DOHH2 (cell line): Measurements from ENCODE around the gene ACP6.

Experiments
- CTCF ChIP-seq: fragments of 200-600 bp; sonication (generic); IDR thresholded peaks from one replicate; pipeline ENCODE4 v1.5.1; 2014; ENCODE audit warnings: antibody characterized with exemption, mild to moderate bottlenecking, low read depth, low read length; ENCODE audit not compliant: poor library complexity, severe bottlenecking
- EZH2phosphoT487 ChIP-seq: fragments of 200-600 bp; sonication (generic); IDR thresholded peaks from 2 replicates; pipeline ENCODE4 v1.6.1; 2017; ENCODE audit warnings: borderline replicate concordance, mild to moderate bottlenecking, antibody characterized with exemption, low read length, moderate library complexity, mixed read lengths

- TF ChIP-seq CTCF: no peak
- no peak for TF ChIP-seq EZH2phosphoT487
Measured at GRCh38 chr1:147654511-147654910, 15.8 kb downstream of the ACP6 start.
